GM19463 (cell line): ENCODE data around the gene FTL.
"Not testable (repeated sequence)": the region's sequence is repeated elsewhere in the genome, so short reads cannot be mapped to it uniquely, and the experiment has no call there.

ENCODE experiments used
- ATAC-seq: cut with Tn5 transposase; IDR thresholded peaks from one replicate; pipeline ENCODE4 v1.9.1; 2021; ENCODE audit warnings: mild to moderate bottlenecking, moderate library complexity; ENCODE audit not compliant: unreplicated experiment

FTL gene

DNA sequence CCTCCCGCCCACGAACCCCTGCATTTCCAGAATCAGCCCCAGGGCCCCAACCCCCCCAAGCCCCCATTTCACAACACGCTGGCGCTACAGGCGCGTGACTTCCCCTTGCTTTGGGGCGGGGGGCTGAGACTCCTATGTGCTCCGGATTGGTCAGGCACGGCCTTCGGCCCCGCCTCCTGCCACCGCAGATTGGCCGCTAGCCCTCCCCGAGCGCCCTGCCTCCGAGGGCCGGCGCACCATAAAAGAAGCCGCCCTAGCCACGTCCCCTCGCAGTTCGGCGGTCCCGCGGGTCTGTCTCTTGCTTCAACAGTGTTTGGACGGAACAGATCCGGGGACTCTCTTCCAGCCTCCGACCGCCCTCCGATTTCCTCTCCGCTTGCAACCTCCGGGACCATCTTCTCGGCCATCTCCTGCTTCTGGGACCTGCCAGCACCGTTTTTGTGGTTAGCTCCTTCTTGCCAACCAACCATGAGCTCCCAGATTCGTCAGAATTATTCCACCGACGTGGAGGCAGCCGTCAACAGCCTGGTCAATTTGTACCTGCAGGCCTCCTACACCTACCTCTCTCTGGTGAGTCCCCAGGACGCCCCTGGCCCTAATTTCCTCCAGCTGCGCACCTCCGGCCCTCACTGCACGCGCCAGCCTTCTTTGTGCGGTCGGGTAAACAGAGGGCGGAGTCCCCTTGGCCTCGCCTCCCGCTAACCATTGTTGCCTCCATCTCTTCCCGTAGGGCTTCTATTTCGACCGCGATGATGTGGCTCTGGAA lies at the start of gene FTL:
Gene FTL (plus strand): TSS at position 270 of the 766 bp plus-strand sequence. CDS start 199 bp downstream, at position 469.
- peak; percentile 62 for ATAC-seq

DNA sequence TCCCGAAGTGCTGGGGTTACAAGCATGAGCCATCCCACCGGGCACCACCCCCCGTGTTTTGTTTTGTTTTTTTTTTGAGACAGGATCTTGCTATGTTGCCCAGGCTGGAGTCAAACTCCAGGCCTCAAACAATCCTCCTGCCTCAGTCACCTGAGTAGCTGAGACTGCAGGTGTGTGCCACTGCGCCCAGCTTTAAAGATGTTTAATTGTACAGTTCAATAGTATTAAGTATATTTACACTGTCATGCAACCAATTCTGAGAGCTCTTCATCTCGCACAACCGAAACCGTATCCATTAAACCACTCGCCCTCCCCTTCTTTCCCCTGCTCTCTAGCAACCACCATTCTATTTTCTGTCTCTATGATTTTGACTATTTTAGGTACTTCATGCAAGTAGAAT lies 49.4 kb upstream of the FTL start:
- no peak for ATAC-seq

DNA sequence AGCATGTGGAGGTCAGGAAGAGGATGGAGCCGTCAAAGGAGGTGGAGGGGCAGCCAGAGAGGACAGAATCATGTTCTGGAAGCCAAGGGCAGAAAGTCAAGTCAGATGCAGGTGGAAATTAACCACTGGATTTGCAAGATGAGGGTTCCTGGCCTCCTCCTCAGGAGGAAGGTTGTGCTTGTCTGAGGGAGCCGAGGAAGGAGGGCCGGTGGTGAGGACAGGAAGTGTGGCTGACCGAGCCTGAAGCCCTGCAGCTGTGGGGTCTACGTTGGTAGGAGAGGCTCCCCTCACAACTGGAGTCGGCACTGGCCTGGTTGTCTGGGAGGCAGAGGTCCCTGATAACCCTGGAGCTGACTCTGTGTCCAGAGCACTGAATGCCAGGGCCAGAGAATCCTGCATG lies 47.0 kb upstream of the FTL start:
- ATAC-seq: no peak

DNA sequence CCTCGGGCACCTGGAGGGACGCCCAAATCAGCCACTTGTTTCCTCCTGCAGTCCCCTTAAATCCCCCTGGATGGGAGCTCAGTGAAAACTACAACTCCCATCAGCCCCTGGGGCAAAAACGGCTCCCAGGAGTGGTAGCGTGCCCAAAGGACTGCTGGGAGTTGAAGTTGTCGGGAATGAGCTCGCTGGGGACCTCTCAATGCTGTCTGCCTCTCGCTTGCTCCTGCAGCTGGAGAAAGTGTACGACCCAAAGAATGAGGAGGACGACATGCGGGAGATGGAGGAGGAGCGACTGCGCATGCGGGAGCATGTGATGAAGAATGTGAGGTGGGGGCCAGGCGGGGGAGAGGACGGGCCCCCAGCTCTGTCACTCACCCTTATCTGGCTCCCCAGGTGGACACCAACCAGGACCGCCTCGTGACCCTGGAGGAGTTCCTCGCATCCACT lies 46.3 kb upstream of the FTL start:
- no peak for ATAC-seq

- ATAC-seq: not testable (repeated sequence)
Observed at GRCh38 chr19:48919271-48919670, 45.8 kb upstream of the FTL start.

DNA sequence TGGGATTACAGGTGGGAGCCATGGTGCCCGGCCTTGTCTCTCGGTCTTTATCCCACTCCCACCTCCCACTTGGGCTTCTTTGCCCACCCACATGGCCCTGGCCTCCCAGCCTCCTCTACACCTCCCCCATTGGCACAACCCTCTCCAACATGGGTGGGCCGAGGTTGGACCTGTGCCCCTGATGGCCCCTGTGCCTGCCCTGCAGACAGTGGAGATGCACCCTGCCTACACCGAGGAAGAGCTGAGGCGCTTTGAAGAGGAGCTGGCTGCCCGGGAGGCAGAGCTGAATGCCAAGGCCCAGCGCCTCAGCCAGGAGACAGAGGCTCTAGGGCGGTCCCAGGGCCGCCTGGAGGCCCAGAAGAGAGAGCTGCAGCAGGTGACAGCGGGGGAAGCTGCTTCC lies 44.2 kb upstream of the FTL start:
- no peak for ATAC-seq

- ATAC-seq: no peak
Observed at GRCh38 chr19:48921721-48922500, 43.2 kb upstream of the FTL start.

DNA sequence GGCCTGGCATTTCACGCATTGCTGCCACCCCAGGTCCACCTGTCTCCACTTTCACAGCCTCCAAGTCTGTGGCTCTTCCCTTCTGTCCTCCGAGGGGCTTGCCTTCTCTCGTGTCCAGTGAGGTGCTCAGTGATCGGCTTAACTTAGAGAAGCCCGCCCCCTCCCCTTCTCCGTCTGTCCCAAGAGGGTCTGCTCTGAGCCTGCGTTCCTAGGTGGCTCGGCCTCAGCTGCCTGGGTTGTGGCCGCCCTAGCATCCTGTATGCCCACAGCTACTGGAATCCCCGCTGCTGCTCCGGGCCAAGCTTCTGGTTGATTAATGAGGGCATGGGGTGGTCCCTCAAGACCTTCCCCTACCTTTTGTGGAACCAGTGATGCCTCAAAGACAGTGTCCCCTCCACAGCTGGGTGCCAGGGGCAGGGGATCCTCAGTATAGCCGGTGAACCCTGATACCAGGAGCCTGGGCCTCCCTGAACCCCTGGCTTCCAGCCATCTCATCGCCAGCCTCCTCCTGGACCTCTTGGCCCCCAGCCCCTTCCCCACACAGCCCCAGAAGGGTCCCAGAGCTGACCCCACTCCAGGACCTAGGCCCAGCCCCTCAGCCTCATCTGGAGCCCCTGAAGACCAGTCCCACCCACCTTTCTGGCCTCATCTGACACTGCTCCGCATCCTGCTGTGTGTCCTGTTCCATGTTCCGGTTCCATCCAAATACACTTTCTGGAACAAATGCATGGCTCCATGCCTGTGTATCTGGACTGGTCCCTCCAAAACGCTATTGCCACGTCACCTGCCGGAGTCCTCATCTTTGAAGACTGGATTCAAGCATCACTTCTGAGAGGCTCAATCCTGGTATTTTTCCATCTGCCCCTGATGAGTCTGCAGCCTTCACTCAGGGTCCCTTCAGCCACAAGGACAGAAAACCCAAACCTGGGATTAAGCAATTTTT lies 42.3 kb upstream of the FTL start:
- no peak for ATAC-seq

GRCh38 chr19:48925240-48925843 lies 39.8 kb upstream of the FTL start:
- no peak for ATAC-seq

DNA sequence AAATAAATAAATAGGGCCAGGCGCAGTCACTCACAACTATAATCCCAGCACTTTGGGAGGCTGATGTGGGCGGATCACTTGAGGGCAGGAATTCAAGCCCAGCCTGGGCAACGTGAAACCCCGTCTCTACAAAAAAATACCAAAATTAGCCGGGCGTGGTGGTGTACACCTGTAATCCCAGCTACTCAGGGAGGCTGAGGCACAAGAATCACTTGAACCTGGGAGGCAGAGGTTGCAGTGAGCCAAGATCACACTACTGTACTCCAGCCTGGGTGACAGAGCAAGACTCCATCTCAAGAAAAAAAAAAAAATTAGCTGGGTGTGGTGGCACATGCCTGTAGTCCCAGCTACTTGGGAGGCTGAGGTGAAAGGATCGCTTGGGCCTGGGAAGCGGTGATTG lies 39.2 kb upstream of the FTL start:
- ATAC-seq: not testable (repeated sequence)

GRCh38 chr19:48926909-48927308 lies 38.2 kb upstream of the FTL start:
- no peak for ATAC-seq

GRCh38 chr19:48927692-48928091 lies 37.4 kb upstream of the FTL start:
- not testable (repeated sequence) for ATAC-seq

GRCh38 chr19:48928164-48929025 lies 36.7 kb upstream of the FTL start:
- no peak for ATAC-seq

DNA sequence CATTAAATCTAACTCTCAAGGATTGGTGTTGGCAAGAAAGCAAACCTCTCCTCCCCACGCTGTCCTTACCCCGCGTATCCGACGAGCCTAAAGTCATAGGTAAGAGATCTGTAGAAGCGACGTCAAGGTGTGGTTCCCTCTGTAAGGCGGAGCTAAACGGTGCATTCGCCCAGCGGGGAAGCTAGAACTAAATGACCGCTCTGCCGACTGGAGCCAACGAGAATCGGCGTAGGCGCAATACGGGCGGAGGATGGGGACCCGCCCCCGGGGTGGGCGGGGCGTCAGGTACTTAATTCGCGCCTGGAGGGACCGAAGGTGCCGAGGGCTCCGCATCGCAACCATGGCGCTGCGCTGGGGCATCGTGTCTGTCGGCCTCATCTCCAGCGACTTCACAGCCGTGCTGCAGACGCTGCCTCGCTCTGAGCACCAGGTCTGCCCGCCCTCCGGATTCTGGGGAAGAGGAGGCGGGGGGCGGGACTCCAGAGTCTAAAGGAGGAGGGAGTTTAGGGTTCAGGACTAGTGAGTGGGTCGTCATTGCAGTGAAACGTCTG lies 31.7 kb upstream of the FTL start, which contains the start of gene DHDH:
Gene DHDH (plus strand): TSS at position 318 of the 551 bp plus-strand sequence. CDS start 23 bp downstream, at position 341.
- ATAC-seq: peak; percentile 56

DNA sequence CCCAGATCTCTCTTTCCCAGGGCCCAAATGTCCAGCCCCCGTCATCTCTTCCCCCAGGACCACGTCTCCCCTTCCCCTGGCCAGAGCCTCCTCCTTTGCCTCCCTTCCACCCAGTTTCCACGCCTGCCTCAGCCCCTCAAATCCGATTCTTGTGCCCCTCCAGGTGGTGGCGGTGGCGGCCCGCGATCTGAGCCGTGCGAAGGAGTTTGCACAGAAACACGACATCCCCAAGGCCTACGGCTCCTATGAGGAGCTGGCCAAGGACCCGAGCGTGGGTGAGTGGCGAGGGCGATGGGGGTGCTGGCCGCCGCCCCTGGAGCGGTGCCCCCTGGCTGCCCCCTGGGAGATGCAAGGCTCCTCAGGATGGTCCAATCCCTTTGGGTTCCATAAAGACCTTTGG lies 30.3 kb upstream of the FTL start:
- ATAC-seq: no peak

DNA sequence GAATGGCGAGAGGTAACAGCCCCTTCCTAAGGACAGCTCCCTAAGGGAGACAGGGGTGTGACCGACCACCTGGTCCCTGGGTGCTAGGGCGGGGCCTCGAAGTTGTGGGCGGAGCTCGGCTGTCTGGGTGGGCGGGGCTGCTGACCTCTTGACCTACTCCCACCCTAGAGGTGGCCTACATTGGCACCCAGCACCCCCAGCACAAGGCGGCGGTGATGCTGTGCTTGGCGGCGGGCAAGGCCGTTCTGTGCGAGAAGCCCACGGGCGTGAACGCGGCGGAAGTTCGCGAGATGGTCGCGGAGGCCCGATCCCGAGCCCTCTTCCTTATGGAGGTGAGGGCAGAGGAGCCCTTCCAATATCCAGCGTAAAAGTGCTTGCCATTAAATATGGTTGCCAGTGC lies 29.2 kb upstream of the FTL start:
- ATAC-seq: no peak

- no peak for ATAC-seq
Observed at GRCh38 chr19:48938256-48938655, 26.9 kb upstream of the FTL start.

DNA sequence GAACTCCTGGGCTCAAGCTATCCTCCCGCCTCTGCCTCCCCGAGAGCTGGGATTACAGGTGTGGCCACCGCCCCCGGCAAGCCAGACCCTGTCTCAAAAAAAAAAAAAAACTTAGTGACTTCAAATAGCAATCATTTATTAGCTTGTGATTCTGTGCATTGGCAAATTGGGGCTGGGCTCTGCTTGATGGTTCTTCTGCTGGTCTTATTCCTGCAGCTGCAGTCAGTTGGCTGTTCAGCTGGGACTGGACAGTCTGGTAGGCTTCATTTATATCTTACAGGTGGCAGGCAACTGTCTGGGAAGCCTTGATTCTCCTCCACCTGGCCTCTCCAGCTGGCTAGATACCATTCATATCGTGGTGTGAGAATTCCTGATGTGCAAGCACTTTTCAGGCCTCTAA lies 24.2 kb upstream of the FTL start:
- no peak for ATAC-seq

DNA sequence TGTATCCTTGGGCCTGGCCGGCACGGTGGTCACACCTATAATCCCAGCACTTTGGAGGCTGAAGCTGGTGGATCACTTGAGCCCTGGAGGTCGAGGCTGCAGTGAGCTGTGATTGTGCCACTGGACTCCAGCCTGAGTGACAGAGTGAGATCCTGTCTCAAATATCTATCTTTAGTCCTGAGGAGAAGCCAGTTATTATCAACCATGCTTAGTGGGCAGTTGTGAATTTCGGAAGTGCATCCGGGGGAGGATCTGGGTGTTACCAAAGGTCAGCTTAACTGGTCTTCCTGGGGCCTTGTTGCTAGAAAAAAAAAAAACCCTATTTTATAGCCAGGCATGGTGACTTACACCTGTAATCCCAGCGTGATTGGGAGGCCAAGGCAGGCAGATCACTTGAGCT lies 22.0 kb upstream of the FTL start:
- ATAC-seq: no peak
